Measurements from ENCODE around the gene CFAP251. TPM values are rescaled to one million over a fixed set of nuclear protein-coding genes. Genes with fewer than 3 reads are reported as not detected.

Gene CFAP251
- total RNA-seq, 2 donors from 2014 or later = 3.6 to 7.0 TPM

DNA sequence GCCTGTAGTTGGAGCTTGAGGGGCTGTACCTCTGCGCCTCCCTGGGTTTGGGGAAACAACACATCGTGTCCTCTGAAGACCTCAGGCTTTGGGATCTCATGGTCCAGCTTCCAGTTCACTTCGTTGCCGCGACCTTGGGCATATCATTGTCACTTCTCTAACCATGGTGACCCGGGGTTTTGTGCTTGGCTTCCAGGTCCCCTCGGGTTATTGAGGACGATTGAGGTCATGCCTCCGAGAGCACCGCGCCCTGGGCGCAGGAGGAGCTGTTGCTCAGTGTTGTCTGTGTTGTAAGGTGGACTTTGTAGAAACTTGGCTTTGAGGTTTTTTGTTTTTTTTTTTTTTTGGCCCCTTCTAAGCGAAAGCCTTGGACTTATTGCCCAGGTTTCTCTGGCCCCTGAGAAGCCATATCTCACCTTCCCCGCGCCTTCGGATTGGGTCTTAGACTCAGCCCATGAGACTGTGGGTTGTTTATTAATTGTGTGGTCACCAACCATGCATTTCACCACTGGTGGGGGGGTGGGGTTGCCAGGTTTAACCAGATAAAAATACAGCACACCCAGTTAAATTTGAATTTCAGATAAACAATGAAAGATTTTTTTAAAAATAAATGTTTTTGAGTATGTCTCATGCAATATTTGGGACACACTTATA, 105.9 kb downstream of the CFAP251 start:
- Histone ChIP-seq H3K4me3 (peak overlapping the region in 1 of 2 donors; percentile 65), H3K36me3 (replicated peaks in 1 of 2; ENCODE audit: insufficient read depth in 1 of 2, low read depth in 2 of 2) (no peaks in the 10 kb centered on the region), H3K9me3 (no peaks in the 10 kb centered on the region), H3K27ac (peak overlapping the region; percentile 80 to 93 (median 88)), H3K27me3 (no peaks in the 10 kb centered on the region), H3K4me1 (peaks cover 68% of the 10 kb centered on the region)
- intact Hi-C loops (cut with DNase I) = no loop called here
- ATAC-seq (no peak), DNase-seq (peak; percentile 50 to 69 (median 56))
- TF ChIP-seq, protein P1, sequence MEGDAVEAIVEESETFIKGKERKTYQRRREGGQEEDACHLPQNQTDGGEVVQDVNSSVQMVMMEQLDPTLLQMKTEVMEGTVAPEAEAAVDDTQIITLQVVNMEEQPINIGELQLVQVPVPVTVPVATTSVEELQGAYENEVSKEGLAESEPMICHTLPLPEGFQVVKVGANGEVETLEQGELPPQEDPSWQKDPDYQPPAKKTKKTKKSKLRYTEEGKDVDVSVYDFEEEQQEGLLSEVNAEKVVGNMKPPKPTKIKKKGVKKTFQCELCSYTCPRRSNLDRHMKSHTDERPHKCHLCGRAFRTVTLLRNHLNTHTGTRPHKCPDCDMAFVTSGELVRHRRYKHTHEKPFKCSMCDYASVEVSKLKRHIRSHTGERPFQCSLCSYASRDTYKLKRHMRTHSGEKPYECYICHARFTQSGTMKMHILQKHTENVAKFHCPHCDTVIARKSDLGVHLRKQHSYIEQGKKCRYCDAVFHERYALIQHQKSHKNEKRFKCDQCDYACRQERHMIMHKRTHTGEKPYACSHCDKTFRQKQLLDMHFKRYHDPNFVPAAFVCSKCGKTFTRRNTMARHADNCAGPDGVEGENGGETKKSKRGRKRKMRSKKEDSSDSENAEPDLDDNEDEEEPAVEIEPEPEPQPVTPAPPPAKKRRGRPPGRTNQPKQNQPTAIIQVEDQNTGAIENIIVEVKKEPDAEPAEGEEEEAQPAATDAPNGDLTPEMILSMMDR (IDR thresholded peaks at IDR 0.05) = no peak
- TF ChIP-seq POLR2A (IDR thresholded peaks at IDR 0.05) = no peak
- WGBS, 2 donors = 13 to 14% methylated on average over 9 to 16 of the region's 16 CpGs

DNA sequence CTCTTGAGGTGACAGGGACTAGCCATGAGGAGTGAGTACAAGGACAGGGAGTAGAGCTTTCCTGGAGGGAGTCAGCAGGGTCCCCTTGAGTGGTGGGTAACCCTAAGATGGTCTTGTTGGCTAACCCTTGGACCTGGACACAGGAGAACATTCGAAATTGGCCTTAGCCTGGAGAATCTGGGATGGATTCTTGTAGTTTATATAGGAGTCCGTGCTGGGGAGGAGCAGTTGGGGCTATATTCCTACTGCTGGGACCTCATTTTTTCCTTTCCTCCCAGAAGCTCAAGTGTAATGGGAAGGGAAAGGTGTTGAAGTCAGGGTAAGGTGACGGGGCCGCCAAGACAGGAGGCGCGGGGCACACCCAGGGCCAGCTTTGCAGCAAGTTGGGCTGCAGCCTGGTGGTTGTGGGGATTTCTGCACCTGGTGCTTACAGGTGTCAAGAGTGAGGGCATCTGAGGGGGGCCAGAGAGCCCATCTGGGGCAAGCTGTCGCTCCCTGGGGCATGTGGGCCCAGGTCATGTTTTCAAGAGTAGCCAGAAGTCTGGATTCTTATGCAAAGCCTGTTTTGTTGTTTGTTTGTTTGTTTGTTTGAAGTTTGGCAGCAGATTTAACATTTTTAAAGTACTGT, 108.4 kb downstream of the CFAP251 start:
- H3K27me3 ChIP-seq = no peaks in the 10 kb centered on the region
- peak in 3 of 4 donors; percentile 16 to 61 (median 30) for DNase-seq
- H3K9me3 ChIP-seq = no peaks in the 10 kb centered on the region
- no peak overlapping the region for H3K4me3 ChIP-seq
- intact Hi-C loops (cut with DNase I) = no loop called here
- WGBS, 2 donors = 69 to 87% methylated on average over 7 of the region's 7 CpGs
- H3K4me1 ChIP-seq = peaks cover 77% of the 10 kb centered on the region
- no peaks in the 10 kb centered on the region for H3K36me3 ChIP-seq (replicated peaks in 1 of 2; ENCODE audit: insufficient read depth in 1 of 2, low read depth in 2 of 2)
- no peak for ATAC-seq
- TF ChIP-seq, protein P1 (IDR thresholded peaks at IDR 0.05) = peak in 1 of 7 experiments; percentile 34
- no peak for TF ChIP-seq POLR2A (IDR thresholded peaks at IDR 0.05)
- H3K27ac ChIP-seq = peak overlapping the region in 3 of 4 donors; percentile 16 to 93 (median 31)

DNA sequence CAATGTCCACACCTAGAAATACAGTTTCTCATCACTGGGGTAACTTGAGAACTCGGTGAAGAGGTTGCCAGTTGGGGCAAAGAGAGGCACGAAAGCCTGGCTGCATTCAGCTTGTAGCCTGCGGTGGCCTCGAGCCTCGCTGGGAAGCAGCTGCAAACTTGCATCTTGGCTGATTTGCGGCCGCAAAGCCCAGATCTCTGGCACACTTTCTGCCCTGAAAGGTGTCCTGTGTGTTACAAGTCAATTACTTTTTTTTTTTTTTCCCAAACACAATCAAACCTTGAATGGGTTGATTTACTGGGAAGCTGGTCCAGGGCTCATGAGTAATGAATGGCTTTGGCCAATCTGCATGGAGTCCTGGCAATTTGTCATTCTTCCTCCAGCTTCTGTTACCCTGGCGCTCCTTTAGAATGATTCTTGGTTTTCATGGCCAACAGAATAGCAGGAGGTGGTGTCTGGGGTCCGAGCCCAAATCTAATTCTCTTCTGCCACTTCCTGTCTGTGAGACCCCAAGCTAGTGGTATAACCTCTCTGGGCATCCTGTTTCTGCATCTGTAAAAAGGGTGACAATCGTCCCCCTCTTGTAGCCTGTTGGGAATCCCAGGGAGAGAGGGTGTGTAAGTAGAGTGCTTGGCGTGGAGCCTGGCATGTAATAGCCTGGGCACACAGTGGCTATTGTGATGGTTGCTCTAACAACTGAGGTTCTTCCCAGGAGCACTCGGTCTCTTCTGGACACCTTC, 109.9 kb downstream of the CFAP251 start:
- H3K4me1 ChIP-seq = peaks cover 78% of the 10 kb centered on the region
- DNase-seq (peak in 2 of 4 donors; percentile 18 to 44), ATAC-seq (no peak)
- no peaks in the 10 kb centered on the region for H3K36me3 ChIP-seq (replicated peaks in 1 of 2; ENCODE audit: insufficient read depth in 1 of 2, low read depth in 2 of 2)
- peak overlapping the region in 3 of 4 donors; percentile 68 to 81 (median 76) for H3K27ac ChIP-seq
- no peak overlapping the region for H3K4me3 ChIP-seq
- no peaks in the 10 kb centered on the region for H3K27me3 ChIP-seq
- intact Hi-C loops (cut with DNase I) = no loop called here
- H3K9me3 ChIP-seq = no peaks in the 10 kb centered on the region
- 60 to 64% methylated on average over 12 of the region's 12 CpGs for WGBS, 2 donors
- TF ChIP-seq, protein P1 (IDR thresholded peaks at IDR 0.05) = no peak
- no peak for TF ChIP-seq POLR2A (IDR thresholded peaks at IDR 0.05)

DNA sequence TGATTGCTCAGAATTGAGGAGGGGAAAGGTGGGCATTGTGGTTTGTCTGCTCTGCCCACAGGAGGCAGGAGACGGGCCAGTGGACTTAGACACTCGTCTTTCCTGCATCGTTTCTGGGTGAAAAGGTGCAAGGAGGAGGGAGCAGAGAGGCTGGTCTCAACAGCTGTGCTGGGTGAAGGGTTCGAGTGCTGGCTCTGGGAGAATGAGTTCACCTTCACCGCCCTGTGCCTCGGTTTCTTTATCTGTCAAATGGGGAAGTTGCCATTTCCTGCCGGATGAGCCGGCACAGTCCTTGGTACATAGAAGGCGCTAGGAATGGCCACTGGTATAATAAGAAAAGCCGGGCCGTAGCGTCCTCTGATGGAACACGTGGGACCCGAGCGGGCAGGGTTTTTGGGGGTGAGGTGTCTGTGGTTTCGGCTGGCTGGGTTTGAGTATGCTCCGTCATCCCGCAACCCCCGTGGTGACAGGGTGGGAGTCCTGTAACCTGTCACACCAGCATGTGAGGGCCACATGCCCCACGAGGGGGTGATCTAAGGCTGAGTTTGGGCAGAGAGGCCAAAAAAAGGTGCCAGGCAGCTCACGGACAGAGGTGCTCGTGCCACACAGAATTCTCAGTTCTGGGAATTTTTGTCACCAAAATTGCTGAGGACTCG, 110.6 kb downstream of the CFAP251 start:
- Histone ChIP-seq H3K4me3 (no peak overlapping the region), H3K27ac (peak overlapping the region; percentile 67 to 81 (median 72)), H3K36me3 (replicated peaks in 1 of 2; ENCODE audit: insufficient read depth in 1 of 2, low read depth in 2 of 2) (no peaks in the 10 kb centered on the region), H3K9me3 (no peaks in the 10 kb centered on the region), H3K27me3 (no peaks in the 10 kb centered on the region), H3K4me1 (peaks cover 72% of the 10 kb centered on the region)
- no peak for DNase-seq
- no peak for ATAC-seq
- TF ChIP-seq, protein P1 (IDR thresholded peaks at IDR 0.05) = no peak
- TF ChIP-seq POLR2A (IDR thresholded peaks at IDR 0.05) = no peak
- WGBS, 2 donors = 52 to 79% methylated on average over 3 to 23 of the region's 23 CpGs
- intact Hi-C loops (cut with DNase I) = no loop called here
